GM23338 (cell line): ENCODE measurements around the gene SPATA20. TPM values are rescaled to one million over a fixed set of nuclear protein-coding genes. Genes with fewer than 3 reads are reported as not detected.

Experiments
- ATAC-seq: fragments of 200-7000 bp; cut with Tn5 transposase; 3 replicates; pipeline ENCODE4 v1.9.1; 2020
- DNase-seq: peaks from one replicate; pipeline ENCODE4 v3.0.0-alpha.2; 2015; ENCODE audit warnings: low spot score
- H2AFZ ChIP-seq: fragments of 200-600 bp; sonication (generic); 2 replicates; pipeline ENCODE4 v1.8.0; 2016; ENCODE audit warnings: antibody characterized with exemption, mild to moderate bottlenecking, moderate library complexity
- H3F3A ChIP-seq: fragments of 200-600 bp; sonication (generic); replicated peaks from 2 replicates; pipeline ENCODE4 v1.8.0; 2017; ENCODE audit warnings: antibody characterized with exemption, mixed run types, low read depth
- H3K27ac ChIP-seq: fragments of 200-600 bp; sonication (generic); 2 replicates; pipeline ENCODE4 v1.6.1; 2016; ENCODE audit warnings: low read depth
- H3K27me3 ChIP-seq: fragments of 200-600 bp; sonication (generic); 2 replicates; pipeline ENCODE4 v1.8.0; 2016; ENCODE audit warnings: mild to moderate bottlenecking, mixed run types, moderate library complexity; ENCODE audit not compliant: insufficient read depth
- H3K36me3 ChIP-seq: fragments of 200-600 bp; sonication (generic); 2 replicates; pipeline ENCODE4 v1.8.0; 2016; ENCODE audit warnings: mild to moderate bottlenecking; ENCODE audit not compliant: insufficient read depth
- H3K4me1 ChIP-seq: fragments of 200-600 bp; sonication (generic); 2 replicates; pipeline ENCODE4 v1.8.0; 2016; ENCODE audit warnings: mild to moderate bottlenecking, moderate library complexity; ENCODE audit not compliant: insufficient read depth
- H3K4me2 ChIP-seq: fragments of 200-600 bp; sonication (generic); 2 replicates; pipeline ENCODE4 v1.7.1; 2017; ENCODE audit warnings: mixed run types
- H3K4me3 ChIP-seq: fragments of 200-600 bp; sonication (generic); 2 replicates; pipeline ENCODE4 v1.6.1; 2016; ENCODE audit warnings: mixed run types
- H3K79me2 ChIP-seq: fragments of 200-600 bp; sonication (generic); replicated peaks from 2 replicates; pipeline ENCODE4 v1.8.0; 2017; ENCODE audit warnings: mild to moderate bottlenecking; ENCODE audit not compliant: insufficient read depth
- H3K9me2 ChIP-seq: fragments of 200-600 bp; sonication (generic); 2 replicates; pipeline ENCODE4 v1.8.0; 2017; ENCODE audit not compliant: insufficient read depth
- H4K20me1 ChIP-seq: fragments of 200-600 bp; sonication (generic); replicated peaks from 2 replicates; pipeline ENCODE4 v1.8.0; 2017; ENCODE audit warnings: mild to moderate bottlenecking; ENCODE audit not compliant: insufficient read depth
- H3K27ac Mint-ChIP-seq: 2 replicates; pipeline ENCODE4 v1.8.0; 2020; ENCODE audit warnings: inconsistent platforms, mild to moderate bottlenecking, moderate library complexity, mixed read lengths
- H3K27me3 Mint-ChIP-seq: 3 replicates; pipeline ENCODE4 v1.8.0; 2022; ENCODE audit warnings: low read depth, mild to moderate bottlenecking, moderate library complexity, mixed read lengths, inconsistent platforms; ENCODE audit not compliant: insufficient read depth, poor library complexity
- H3K36me3 Mint-ChIP-seq: 3 replicates; pipeline ENCODE4 v1.8.0; 2021; ENCODE audit warnings: low read depth, mild to moderate bottlenecking, inconsistent platforms, moderate library complexity, mixed read lengths
- H3K4me1 Mint-ChIP-seq: 3 replicates; pipeline ENCODE4 v1.8.0; 2020; ENCODE audit warnings: mild to moderate bottlenecking, inconsistent platforms, mixed read lengths
- H3K4me3 Mint-ChIP-seq: 3 replicates; pipeline ENCODE4 v1.8.0; 2021; ENCODE audit warnings: moderate library complexity, mild to moderate bottlenecking, inconsistent platforms, mixed read lengths
- H3K9me3 Mint-ChIP-seq: 3 replicates; pipeline ENCODE4 v1.8.0; 2020; ENCODE audit warnings: moderate library complexity, mild to moderate bottlenecking, inconsistent platforms, mixed read lengths
- CREB1 ChIP-seq: fragments of 250-450 bp; sonication (Bioruptor Pico); IDR thresholded peaks from 2 replicates; pipeline ENCODE4 v1.5.0; 2020; ENCODE audit warnings: low read depth, mild to moderate bottlenecking, moderate library complexity
- ETS1 ChIP-seq: IDR thresholded peaks from 2 replicates; pipeline ENCODE4 v1.6.1; 2016; ENCODE audit warnings: antibody characterized with exemption
- EZH2 ChIP-seq: fragments of 200-600 bp; sonication (generic); IDR thresholded peaks from one replicate; pipeline ENCODE4 v1.8.0; 2017; ENCODE audit warnings: antibody characterized with exemption, mild to moderate bottlenecking, low read depth; ENCODE audit not compliant: unreplicated experiment
- EZH2phosphoT487 ChIP-seq: fragments of 200-600 bp; sonication (generic); IDR thresholded peaks from one replicate; pipeline ENCODE4 v1.8.1; 2018; ENCODE audit warnings: antibody characterized with exemption; ENCODE audit not compliant: unreplicated experiment
- JUNB ChIP-seq: IDR thresholded peaks from one replicate; pipeline ENCODE4 v1.6.1; 2016; ENCODE audit warnings: antibody characterized with exemption; ENCODE audit not compliant: unreplicated experiment
- NANOG ChIP-seq: IDR thresholded peaks from 2 replicates; pipeline ENCODE4 v1.6.1; 2016; ENCODE audit warnings: antibody characterized with exemption, borderline replicate concordance
- POLR2AphosphoS5 ChIP-seq: IDR thresholded peaks from 2 replicates; pipeline ENCODE4 v1.6.1; 2016; ENCODE audit warnings: antibody characterized with exemption, low read depth
- REST ChIP-seq: IDR thresholded peaks from one replicate; pipeline ENCODE4 v1.6.1; 2018; ENCODE audit warnings: antibody characterized with exemption; ENCODE audit not compliant: unreplicated experiment
- STAT1 ChIP-seq: IDR thresholded peaks from one replicate; pipeline ENCODE4 v1.6.1; 2016; ENCODE audit warnings: antibody characterized with exemption; ENCODE audit not compliant: unreplicated experiment
- ZNF331 ChIP-seq: fragments of 250-450 bp; sonication (Bioruptor Pico); IDR thresholded peaks from 2 replicates; pipeline ENCODE4 v1.5.0; 2020; ENCODE audit warnings: low read depth, mild to moderate bottlenecking, moderate library complexity
- polyA plus RNA-seq: library from polyadenylated mRNA; unstranded; fragments of >200 nt; fragmentation: Nextera tagmentation; extraction: Ambion mirVana; gene quantifications from 2 replicates; pipeline ENCODE4 v1.2.1, GENCODE V29; 2016
- total RNA-seq: library from RNA; depleted of rRNA; stranded (reverse); fragments of >200 nt; shearing (Covaris generic); gene quantifications from 2 replicates; pipeline ENCODE4 v1.2.3, GENCODE V29; 2014
- TF ChIP-seq, protein P1 (sequence below): fragments of 250-450 bp; sonication (Bioruptor Pico); IDR thresholded peaks from 2 replicates; pipeline ENCODE4 v1.5.0; 2020; ENCODE audit warnings: mild to moderate bottlenecking, moderate library complexity

SPATA20 gene
- total and polyA plus RNA-seq, 2 experiments from 2014 or later, result 13.8 to 32.7 TPM

DNA sequence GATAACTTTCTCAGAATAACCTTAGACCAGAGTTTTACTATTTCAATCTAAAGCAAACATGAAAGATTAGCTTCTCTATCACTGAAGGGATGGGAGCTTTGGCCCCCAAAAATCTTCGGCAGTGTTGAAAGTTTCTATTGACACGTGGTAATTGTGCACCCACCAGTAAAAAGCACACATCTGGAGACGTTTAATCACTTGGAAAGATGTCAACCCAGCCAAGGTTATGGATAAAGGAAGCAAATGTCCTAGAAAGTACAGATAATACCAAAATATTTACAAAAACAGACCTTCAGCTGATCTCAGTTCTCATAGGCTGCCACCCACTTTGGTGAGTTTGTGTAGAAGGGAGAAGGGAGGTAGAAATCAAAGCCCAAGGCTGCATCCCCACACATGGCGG lies 33.5 kb upstream of the SPATA20 start:
- Histone ChIP-seq H2AFZ (no peak overlapping the region), H3K4me3 (no peak overlapping the region), H3K27me3 (no peaks in the 10 kb centered on the region; the same call in 1 of the 2 replicates), H3K9me2 (0 out of 2 replicates have a peak, but pooled peaks cover 2% of the 10 kb centered on the region), H3K27ac (no peak overlapping the region), H3K36me3 (no peaks in the 10 kb centered on the region), H3K4me1 (peaks cover 8% of the 10 kb centered on the region; the same call in 1 of the 2 replicates), H3F3A (0 out of 2 replicates have a peak, but pooled peaks cover 3% of the 10 kb centered on the region), H4K20me1 (no peaks in the 10 kb centered on the region), H3K79me2 (no peaks in the 10 kb centered on the region), H3K4me2 (no peak overlapping the region)
- Mint-ChIP-seq H3K36me3 (no peaks in the 10 kb centered on the region), H3K27ac (no peak overlapping the region), H3K9me3 (no peaks in the 10 kb centered on the region; the same call in 2 of the 3 replicates), H3K4me3 (no peak overlapping the region), H3K4me1 (peaks cover 39% of the 10 kb centered on the region), H3K27me3 (peaks cover 9% of the 10 kb centered on the region)
- ATAC-seq (no peak), DNase-seq (no peak)
- TF ChIP-seq STAT1, result no peak
- TF ChIP-seq EZH2, result no peak
- no peak for TF ChIP-seq JUNB
- no peak for TF ChIP-seq CREB1
- no peak for TF ChIP-seq EZH2phosphoT487
- no peak for TF ChIP-seq ZNF331 (CRISPR knock-in tag)
- no peak for TF ChIP-seq REST
- TF ChIP-seq, protein P1, sequence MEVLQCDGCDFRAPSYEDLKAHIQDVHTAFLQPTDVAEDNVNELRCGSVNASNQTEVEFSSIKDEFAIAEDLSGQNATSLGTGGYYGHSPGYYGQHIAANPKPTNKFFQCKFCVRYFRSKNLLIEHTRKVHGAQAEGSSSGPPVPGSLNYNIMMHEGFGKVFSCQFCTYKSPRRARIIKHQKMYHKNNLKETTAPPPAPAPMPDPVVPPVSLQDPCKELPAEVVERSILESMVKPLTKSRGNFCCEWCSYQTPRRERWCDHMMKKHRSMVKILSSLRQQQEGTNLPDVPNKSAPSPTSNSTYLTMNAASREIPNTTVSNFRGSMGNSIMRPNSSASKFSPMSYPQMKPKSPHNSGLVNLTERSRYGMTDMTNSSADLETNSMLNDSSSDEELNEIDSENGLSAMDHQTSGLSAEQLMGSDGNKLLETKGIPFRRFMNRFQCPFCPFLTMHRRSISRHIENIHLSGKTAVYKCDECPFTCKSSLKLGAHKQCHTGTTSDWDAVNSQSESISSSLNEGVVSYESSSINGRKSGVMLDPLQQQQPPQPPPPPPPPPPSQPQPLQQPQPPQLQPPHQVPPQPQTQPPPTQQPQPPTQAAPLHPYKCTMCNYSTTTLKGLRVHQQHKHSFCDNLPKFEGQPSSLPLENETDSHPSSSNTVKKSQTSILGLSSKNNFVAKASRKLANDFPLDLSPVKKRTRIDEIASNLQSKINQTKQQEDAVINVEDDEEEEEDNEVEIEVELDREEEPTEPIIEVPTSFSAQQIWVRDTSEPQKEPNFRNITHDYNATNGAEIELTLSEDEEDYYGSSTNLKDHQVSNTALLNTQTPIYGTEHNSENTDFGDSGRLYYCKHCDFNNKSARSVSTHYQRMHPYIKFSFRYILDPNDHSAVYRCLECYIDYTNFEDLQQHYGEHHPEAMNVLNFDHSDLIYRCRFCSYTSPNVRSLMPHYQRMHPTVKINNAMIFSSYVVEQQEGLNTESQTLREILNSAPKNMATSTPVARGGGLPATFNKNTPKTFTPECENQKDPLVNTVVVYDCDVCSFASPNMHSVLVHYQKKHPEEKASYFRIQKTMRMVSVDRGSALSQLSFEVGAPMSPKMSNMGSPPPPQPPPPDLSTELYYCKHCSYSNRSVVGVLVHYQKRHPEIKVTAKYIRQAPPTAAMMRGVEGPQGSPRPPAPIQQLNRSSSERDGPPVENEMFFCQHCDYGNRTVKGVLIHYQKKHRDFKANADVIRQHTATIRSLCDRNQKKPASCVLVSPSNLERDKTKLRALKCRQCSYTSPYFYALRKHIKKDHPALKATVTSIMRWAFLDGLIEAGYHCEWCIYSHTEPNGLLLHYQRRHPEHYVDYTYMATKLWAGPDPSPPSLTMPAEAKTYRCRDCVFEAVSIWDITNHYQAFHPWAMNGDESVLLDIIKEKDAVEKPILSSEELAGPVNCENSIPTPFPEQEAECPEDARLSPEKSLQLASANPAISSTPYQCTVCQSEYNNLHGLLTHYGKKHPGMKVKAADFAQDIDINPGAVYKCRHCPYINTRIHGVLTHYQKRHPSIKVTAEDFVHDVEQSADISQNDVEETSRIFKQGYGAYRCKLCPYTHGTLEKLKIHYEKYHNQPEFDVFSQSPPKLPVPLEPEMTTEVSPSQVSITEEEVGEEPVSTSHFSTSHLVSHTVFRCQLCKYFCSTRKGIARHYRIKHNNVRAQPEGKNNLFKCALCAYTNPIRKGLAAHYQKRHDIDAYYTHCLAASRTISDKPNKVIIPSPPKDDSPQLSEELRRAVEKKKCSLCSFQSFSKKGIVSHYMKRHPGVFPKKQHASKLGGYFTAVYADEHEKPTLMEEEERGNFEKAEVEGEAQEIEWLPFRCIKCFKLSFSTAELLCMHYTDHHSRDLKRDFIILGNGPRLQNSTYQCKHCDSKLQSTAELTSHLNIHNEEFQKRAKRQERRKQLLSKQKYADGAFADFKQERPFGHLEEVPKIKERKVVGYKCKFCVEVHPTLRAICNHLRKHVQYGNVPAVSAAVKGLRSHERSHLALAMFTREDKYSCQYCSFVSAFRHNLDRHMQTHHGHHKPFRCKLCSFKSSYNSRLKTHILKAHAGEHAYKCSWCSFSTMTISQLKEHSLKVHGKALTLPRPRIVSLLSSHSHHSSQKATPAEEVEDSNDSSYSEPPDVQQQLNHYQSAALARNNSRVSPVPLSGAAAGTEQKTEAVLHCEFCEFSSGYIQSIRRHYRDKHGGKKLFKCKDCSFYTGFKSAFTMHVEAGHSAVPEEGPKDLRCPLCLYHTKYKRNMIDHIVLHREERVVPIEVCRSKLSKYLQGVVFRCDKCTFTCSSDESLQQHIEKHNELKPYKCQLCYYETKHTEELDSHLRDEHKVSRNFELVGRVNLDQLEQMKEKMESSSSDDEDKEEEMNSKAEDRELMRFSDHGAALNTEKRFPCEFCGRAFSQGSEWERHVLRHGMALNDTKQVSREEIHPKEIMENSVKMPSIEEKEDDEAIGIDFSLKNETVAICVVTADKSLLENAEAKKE (CRISPR knock-in tag), result no peak
- TF ChIP-seq POLR2AphosphoS5, result no peak
- no peak for TF ChIP-seq ETS1
- no peak for TF ChIP-seq NANOG
